GM12891 (cell line): ENCODE results near the gene PLA2G1B.

ENCODE experiments used
- DNase-seq: peaks from one replicate; pipeline ENCODE4 v3.0.0; 2011; ENCODE audit warnings: low spot score; ENCODE audit not compliant: insufficient read length
- FAIRE-seq: peaks from 2 replicates; lab custom pipeline; 2011; peaks lifted over from hg19 to GRCh38; lab: Jason Lieb, UNC
- PAX5 ChIP-seq: IDR thresholded peaks from 2 replicates; pipeline ENCODE4 v1.6.1; 2011; ENCODE audit warnings: low read length, moderate library complexity, mild to moderate bottlenecking; ENCODE audit not compliant: insufficient read depth, severe bottlenecking
- POLR2A ChIP-seq: IDR thresholded peaks from 2 replicates; pipeline ENCODE4 v1.6.1; 2011; ENCODE audit warnings: low read depth, low read length, control low read depth
- POLR2AphosphoS5 ChIP-seq: IDR thresholded peaks from 2 replicates; pipeline ENCODE4 v1.6.1; 2011; ENCODE audit warnings: low read depth, low read length, control low read depth
- POU2F2 ChIP-seq: IDR thresholded peaks from 2 replicates; pipeline ENCODE4 v1.6.1; 2011; ENCODE audit warnings: low read depth, mild to moderate bottlenecking, control low read depth, low read length, moderate library complexity
- SPI1 ChIP-seq: IDR thresholded peaks from 2 replicates; pipeline ENCODE4 v1.6.1; 2011; ENCODE audit warnings: low read depth, low read length, control low read depth
- TAF1 ChIP-seq: IDR thresholded peaks from 2 replicates; pipeline ENCODE4 v1.6.1; 2011; ENCODE audit warnings: low read depth, low read length, control low read depth

PLA2G1B gene

GRCh38 chr12:120331390-120331789, 3.8 kb upstream of the PLA2G1B start:
- TF ChIP-seq POLR2A (no peak), TAF1 (no peak), POLR2AphosphoS5 (no peak), PAX5 (no peak), SPI1 (no peak), POU2F2 (no peak)
- DNase-seq = no peak
- FAIRE-seq = no peak

GRCh38 chr12:120328228-120328627, 649 bp upstream of the PLA2G1B start:
- TF ChIP-seq SPI1 (no peak), POLR2AphosphoS5 (no peak), PAX5 (no peak), POLR2A (no peak), POU2F2 (no peak), TAF1 (no peak)
- DNase-seq = no peak
- FAIRE-seq = no peak

- FAIRE-seq (no peak), DNase-seq (no peak)
Measured at GRCh38 chr12:120324841-120325417, 2.6 kb downstream of the PLA2G1B start.

GRCh38 chr12:120323772-120324171, 3.8 kb downstream of the PLA2G1B start:
- FAIRE-seq (no peak), DNase-seq (no peak)
- TF ChIP-seq POLR2AphosphoS5 (no peak), POU2F2 (no peak), SPI1 (no peak), TAF1 (no peak), POLR2A (no peak), PAX5 (no peak)

More at GRCh38 chr12:120324841-120325417, 2.6 kb downstream of the PLA2G1B start:
- no peak for TF ChIP-seq POLR2A
- no peak for TF ChIP-seq POU2F2

- TF ChIP-seq TAF1 = no peak
- no peak for TF ChIP-seq POLR2AphosphoS5
- no peak for TF ChIP-seq SPI1
- TF ChIP-seq POU2F2 = no peak
- no peak for TF ChIP-seq POLR2A
- no peak for TF ChIP-seq PAX5
- DNase-seq = no peak
- no peak for FAIRE-seq
Measured at GRCh38 chr12:120321382-120322202, 6.0 kb downstream of the PLA2G1B start.

- FAIRE-seq (peak; percentile 99), DNase-seq (peak; percentile 94)
- TF ChIP-seq POLR2A = peak; percentile 86
- no peak for TF ChIP-seq PAX5
- no peak for TF ChIP-seq SPI1
- TF ChIP-seq POU2F2 = no peak
- peak; percentile 78 for TF ChIP-seq POLR2AphosphoS5
- peak; percentile 97 for TF ChIP-seq TAF1
Measured at GRCh38 chr12:120317224-120318105, 10.1 kb downstream of the PLA2G1B start.

GRCh38 chr12:120316798-120317223, 10.8 kb downstream of the PLA2G1B start:
- TF ChIP-seq PAX5 (no peak), POU2F2 (no peak), TAF1 (no peak), SPI1 (no peak), POLR2A (no peak), POLR2AphosphoS5 (no peak)
- FAIRE-seq = no peak
- DNase-seq = no peak

GRCh38 chr12:120314220-120314619, 13.4 kb downstream of the PLA2G1B start:
- FAIRE-seq (no peak), DNase-seq (no peak)
- no peak for TF ChIP-seq TAF1
- TF ChIP-seq POLR2A = no peak
- no peak for TF ChIP-seq PAX5
- no peak for TF ChIP-seq POU2F2
- TF ChIP-seq POLR2AphosphoS5 = no peak

GRCh38 chr12:120301962-120302815, 25.4 kb downstream of the PLA2G1B start, which contains the start of gene SIRT4:
TSS of gene SIRT4 (plus strand) at chr12:120302321. CDS start at chr12:120303562, 1,241 bp downstream.
- peak; percentile 83 for DNase-seq
- TF ChIP-seq POU2F2 = peak; percentile 99
- TF ChIP-seq SPI1 = no peak
- FAIRE-seq = peak; percentile 89
